Measurements from ENCODE around the gene PFN1.

Gene PFN1

DNA sequence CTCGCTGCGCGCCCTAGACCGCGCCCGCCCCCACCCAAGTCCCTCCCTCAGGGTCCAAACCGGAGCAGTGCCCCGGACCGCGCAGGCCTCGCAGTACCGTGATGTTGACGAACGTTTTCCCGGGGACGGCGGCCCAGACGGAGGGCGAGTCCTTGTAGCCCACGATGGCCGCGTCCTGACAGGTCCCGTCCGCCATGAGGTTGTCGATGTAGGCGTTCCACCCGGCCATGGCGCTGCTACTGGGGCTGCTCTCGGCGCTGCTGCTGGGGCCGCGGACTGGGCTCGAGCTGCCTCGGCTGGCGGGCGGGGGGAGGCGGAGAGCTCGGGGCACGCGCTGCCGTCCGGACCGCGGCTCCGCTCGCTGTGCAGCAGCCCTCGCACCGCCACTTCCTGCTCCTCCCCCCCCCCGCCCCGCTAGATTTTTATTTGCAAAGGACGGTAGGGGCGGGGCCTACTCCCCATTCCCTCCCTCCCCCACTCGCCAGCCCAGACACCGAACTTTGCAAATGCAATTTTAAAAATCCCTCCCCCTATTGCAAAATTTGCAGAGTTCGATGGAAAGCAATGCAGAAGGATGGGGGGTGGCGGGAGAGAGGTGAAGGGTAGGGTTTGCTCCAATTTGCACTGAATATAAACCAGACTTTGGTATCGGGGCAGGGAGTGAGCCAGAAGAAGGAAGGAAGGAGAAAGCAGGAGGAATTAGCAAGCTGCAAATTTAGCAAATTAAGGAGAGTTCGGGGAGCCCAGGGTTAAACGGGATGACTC is at the start of gene PFN1:
TSS of gene PFN1 (minus strand) at position 365 of the 765 bp plus-strand sequence. CDS start at position 229, 136 bp downstream.
- DNase-seq, result peak; percentile 95

DNA sequence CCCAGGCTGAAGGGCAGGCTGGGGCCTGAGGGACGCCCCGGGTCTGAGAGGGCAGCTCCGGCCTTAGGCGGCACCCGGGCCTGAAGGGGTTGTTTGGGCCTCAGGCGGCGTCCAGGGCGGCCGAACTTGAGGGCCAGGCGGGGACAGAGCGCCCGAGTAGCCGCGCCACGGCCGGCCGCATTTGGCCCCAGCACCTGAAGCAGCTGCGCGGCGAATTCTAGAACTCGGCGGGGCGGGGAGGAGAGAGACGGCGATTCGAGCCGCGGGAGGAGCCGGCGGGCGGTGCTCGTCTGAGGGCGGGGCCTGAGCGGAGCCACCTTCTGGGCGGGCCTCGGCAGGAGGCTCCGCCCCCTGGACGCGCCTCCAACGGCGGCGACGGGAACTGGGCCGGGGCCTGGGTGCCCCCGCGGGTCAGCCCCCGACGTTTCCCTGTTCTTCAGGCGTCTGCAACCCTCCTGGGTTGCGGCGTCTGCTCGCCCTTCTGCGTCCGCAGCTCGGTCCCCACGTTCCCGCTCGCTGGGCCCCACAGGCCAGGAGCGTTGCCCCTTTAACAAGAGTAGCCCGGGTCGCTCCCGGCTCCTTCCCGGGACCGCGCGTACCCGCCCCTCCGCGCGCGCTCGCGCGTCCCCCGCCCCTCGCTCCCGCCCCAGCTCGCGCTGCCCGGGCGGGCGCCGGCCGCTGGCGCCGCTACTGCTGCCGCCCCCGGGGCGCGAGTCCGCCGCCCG is 49.1 kb upstream of the PFN1 start, which contains the start of the genes INCA1 and KIF1C:
TSS of gene INCA1 (minus strand) at position 221 of the 725 bp plus-strand sequence. CDS start 3,085 bp downstream, outside the sequence.
TSS of gene KIF1C (plus strand) at position 649 of the 725 bp plus-strand sequence. CDS start 2,297 bp downstream, outside the sequence.
- peak; percentile 85 for DNase-seq

DNA sequence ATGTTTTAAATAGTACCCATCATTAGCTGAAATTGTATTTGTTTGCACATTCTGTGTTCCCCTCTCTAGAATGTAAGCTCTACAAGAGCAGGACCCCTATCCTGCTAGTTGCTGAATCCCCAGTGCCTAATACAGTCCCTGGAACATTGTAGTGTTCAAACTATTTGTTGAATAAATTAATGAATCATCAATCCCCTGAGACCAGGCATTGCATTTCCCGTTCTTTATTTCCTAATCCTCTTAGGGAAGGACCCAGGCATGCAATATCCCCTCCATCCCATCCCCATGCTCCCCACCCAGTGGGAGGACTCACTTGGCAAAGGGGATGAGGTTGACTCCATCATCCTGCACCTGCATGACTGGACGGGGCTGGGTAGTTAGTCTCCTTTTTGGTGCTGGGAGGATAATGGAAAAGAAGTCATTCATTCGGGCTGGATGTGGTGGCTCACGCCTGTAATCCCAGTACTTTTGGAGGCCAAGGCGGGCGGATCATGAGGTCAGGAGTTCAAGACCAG is 45.8 kb upstream of the PFN1 start:
- DNase-seq, result no peak

DNA sequence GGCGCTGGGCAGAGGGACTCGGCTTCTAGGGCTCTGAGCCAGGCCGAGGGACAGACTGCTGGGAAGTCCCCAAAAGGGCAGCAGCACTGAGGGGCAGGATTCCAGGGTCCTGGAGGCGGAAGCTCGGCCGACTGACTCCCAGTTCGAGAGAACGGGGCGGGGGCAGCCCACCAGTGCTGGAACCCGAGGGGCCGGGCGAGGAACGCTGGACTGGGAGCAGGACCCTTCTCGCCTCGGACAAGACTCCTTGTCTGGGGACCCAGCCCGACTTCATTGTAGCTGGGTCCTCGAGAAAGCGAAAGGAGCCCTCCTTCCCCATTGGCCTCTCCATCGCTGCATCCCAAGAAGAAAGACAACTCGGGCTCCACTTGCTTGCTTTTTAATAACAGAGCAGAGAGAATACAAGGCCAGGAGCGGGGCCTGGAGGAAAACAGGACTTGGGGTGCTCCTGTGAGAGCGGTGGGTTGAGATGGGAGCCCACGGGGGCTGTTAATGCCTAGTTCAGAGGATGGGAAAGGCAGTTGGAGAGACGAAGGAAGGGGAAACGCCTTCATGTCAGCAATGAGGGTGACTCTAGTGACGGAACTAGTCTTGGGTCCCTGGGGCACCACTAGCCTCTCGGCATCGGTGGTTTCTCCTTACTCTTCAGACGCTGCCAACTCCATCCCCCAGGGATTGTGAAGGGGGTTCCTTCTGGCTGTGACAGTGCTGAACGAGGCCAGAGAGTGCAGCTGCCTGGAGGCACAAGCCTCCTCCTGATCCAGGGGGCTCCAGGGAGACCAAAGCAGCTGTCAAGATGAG is 39.6 kb upstream of the PFN1 start:
- DNase-seq, result no peak

DNA sequence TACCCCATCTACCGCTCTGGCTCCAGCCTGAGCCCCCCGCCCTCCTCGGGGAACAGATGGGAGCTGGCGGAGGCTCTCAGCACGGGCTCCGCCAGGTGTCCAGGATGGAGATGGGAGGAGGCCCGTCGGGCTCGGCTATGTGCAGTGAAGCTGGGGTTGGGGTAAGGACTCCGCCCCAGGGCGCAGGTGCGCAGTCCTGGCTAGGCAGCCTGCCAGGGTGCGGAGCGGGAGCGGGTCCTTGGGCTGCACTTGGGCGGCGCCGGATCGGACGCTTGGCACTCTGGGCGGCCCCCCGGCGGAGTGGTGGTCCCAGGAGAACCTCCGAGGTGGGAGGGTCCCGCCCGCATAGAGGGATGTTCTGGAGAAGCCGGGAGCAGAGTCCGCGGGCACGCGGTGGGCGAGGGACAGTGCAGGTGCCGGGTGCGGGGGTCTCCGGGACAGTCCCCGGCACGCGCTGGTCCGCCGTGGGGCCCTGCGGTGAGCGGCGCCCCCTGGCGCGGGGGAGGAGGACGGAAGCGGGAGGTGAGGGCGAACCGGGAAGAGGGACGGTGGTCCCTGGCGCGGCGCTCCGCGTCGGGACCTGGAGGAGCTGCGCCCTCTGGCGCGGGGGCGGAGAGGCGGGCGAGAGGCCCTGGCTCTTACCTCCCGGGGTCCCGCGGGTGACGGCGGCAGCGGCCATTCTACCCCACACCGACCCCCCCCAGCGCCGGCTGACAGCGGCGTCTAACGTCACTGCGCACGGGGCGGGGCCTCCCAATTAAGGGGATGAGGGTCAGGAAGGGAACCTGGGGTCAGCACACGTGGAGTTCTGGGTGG is 38.8 kb upstream of the PFN1 start, which contains the start of gene CAMTA2:
TSS of gene CAMTA2 (minus strand) at position 725 of the 816 bp plus-strand sequence. CDS start 1,453 bp downstream, outside the sequence.
- peak; percentile 89 for DNase-seq

DNA sequence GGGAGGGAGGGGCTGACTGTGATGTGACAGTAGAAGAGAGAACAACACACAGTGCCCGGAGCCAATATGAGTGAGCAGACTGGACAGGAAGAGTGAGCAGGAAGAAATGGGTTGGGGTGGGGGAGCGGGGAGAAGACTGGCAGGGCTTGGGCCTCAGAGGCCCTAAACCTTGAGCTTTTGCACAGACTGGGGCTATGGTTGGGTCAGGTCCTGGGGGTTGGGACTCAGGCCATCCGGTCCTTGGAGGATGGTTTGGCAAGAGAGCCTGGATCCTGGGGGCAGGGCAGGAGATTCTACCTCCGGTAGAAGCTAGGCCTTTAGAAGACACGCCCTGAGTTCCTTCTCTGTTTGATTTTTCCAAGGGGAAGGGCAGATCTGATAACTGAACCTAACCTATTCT is 38.1 kb upstream of the PFN1 start:
- DNase-seq, result no peak

DNA sequence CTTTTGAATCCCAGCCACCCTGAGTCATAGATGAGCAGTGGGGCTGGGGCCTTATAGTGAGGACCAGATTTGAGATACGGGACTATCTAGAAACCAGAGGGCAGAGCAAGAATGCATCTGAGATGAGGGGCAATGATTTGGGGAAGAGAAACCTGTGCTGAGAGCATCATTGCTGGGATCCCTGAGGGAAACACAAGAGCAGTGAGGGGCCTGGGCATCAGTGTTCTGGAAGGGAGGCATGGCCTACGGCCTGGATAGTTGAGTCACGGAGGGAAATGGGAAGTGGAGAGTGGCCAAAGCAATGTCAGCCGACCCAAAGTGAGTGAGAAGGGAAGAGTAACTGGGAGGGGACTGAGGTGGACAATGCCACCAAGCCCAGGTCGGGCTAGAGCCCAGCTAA is 34.0 kb upstream of the PFN1 start:
- DNase-seq, result no peak

DNA sequence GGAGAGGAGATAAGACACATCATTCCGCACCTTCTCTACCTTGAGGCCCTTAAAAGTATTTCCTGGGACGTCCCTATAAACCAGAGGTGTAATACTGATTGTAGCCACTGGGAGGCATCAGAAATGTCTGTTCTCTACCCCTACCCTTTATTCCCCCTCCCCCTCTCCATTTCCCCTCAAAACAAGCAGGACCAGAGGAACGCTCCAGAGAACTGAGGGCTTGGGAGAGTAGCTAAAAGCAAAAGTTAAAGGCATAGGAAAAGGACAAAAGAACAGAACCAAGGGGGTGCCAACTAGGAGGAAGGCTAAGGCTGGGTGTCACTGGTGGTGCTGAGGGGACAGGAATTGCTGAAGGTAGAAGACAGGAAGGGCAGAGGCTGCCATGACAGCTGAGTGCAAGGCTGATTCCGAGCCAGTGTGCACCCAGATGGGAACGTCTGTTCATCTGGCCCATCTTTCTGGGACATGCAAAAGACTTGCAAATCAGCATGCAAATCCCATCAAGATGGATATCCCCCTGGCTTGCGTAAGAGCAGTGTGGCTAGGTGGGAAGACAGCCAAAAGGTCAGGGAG is 32.4 kb upstream of the PFN1 start:
- no peak for DNase-seq

DNA sequence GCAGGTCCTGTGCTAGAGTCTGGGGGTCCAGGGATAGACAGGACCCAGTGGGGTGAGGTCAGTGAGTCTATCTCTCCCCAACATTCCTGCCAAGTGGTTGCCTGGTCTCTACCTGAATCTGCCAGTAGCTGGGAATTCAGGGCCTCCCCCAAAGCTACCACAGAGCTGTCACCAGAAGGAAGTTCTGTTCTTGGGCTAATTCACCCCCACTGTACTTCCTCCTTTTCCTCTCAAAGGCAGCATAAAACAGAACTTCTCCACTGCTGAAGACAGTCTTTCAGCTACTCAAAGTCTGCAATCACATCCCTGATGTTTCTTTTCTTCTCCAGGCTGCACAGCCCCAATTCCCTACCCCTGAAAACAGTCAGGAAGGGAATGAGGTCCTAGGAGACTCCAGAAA is 30.4 kb upstream of the PFN1 start:
- no peak for DNase-seq

DNA sequence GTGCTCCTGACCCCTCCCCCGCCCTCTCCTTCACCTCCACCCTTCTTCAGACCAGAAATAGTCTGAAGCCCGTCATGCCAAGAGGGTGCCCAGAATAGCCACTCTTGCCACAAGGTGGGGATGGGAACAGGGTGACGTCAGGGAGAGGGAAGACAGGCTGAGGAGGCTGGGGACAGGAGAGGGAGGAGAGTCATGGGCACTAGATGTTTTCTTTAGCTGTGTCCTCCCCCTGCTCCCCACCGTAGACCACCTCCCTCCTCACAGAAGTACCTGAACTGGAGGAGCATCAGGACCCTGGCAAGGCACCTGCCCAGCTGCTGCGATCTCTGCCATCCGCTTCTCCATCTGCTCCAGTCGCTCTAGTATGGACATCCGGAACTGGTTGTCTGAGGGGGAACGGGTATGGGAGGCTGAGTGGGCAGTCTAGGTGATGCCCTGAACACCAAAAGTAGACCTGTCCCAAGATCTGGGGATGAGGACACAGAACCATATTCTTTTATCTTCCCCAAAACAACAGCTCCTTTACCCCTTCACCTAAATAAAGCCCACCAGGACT is 25.9 kb upstream of the PFN1 start:
- no peak for DNase-seq

DNA sequence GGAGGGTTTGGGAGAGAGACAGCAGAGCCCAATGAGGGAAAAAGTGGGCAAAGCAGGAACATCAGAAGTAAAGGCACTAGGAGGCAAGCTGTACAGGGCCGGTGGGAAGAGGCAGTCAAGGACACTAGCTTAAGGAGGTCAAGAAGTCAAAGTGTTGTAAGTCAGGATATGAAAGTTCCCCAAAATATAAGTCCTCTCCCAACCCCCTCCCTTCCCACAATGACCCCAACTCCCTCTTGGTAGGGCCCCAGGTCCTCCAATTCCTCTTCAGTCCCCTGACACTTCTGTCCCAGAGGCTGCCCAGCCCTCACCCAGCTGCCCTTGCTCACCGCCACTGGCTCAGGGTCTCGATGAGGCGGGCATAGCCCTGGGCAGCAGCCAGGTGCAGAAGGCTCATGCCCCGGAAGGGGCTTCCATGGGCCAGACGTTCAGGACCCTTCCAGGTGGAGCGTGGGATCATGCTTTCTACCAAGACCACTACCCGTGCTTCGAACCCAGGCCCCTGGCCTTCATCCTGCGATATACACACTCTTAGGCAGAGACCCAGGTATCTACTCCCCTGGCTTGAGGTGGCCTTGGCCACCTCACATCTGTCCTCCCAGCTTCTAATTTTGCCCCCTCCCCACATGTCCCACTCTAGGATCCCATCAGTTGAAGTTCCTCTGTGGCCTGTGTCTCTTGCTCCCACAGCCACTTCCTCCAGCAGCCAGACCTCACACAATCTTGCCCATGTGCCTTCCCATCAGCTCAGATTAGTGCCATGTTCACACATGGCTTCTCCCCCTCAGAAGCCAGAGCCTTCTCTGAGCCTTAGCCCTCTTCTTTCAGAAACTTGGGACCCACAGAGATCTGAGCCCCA is 25.2 kb upstream of the PFN1 start:
- DNase-seq, result no peak

DNA sequence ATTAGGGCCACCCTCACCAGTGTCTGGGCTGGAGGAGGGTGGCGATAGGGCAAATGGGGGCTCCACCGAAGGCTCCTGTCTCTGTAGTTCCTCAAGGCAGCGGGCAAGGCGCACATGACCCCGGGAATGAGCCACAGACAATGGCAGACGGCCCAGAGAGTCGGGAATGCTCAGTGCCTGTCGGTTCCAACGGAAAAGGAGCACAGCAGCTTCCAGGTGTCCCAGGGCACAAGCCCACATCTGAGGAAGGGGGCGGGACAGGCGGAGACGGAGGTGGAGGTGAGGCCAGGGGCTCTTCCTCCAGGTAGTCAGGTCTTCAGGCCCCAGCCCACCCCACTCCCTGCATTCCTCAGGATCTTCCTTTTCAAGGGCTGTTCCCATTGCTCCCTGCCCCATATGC is 24.4 kb upstream of the PFN1 start:
- no peak for DNase-seq

DNA sequence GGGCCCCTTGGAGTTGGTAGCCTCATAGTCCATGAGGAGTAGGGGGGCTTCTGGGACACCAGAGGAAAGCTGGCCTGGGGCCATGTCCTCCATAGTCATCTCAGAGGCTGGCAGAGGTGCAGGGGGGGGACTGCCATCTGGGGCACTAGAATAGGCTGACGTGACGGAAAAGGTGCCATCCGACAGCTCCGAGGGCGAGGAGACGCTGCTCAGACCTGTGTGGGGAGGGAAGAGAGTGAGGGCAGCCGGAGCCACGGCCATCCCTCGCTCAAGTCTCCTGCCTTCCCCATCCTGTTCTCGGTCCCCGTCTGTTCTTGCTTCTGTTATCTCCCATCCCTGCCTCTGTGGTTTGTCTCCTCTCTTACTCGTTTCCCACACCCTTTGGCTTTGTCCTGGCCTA is 24.0 kb upstream of the PFN1 start:
- DNase-seq, result no peak

DNA sequence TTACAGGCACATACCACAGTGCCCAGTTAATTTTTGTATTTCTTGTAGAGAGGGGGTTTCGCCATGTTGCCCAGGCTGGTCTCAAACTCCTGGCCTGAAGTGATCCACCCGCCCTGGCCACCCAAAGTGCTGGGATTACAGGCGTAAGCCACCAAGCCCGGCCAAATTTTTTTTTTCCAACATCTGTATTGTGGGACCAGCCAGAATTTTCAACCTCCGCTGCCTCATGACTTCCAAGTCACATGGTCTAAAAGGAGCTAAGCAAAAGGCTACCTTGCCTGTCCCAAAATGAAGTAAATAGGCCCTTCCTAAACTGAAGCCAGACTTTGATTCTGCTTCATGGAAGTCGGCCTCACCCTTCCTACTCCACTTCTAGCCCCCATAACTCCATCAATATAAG is 23.5 kb upstream of the PFN1 start:
- no peak for DNase-seq

DNA sequence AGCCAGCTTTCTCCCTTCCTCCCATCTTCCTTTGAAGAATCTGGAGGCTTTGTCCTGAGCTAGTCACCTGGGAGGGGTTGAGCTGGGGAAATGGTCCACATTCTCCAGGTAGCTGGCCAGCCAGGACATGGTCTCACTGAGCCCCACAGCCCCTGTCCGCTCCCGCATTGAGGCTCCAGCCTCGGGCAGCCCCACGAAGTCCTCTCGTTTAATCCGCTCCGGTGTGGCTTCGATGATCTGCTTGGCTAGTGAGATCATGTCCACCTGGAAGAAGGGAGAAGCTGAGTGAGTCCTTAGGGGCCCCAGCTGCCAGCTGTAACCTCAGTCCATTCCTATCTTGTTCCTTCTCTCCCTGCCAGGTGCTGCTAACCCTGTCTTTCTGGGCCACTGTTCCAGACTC is 21.9 kb upstream of the PFN1 start:
- DNase-seq, result no peak

DNA sequence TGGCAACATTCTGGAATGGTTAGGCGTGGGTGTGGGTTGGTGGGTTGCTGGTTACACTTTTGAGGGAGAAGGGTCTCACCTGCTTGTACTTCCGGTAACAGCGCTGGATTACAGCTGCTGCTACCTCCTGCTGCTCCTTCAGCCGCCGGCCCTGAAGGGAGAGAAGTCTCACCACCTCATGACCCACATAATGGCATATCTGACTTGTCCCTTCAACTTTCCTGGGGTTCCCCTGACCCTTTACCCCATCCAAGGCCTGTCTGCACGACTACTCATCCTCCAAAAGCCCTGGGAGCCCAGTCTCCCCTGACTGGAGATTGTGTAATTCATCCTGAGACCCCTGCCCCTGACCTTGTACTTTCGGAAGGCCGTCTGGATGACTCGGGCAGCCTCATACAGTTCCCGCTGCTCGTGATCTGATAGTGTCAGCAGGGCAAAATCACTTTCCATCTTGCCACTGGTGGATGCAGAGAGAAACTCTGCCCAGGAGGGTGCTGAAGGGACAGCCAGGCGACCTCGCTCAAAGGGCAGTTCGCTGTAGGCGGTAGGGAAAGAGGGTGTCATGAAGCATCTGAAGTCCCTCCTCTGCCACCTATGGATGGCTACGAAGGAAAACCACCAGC is 21.3 kb upstream of the PFN1 start:
- DNase-seq, result peak; percentile 63

DNA sequence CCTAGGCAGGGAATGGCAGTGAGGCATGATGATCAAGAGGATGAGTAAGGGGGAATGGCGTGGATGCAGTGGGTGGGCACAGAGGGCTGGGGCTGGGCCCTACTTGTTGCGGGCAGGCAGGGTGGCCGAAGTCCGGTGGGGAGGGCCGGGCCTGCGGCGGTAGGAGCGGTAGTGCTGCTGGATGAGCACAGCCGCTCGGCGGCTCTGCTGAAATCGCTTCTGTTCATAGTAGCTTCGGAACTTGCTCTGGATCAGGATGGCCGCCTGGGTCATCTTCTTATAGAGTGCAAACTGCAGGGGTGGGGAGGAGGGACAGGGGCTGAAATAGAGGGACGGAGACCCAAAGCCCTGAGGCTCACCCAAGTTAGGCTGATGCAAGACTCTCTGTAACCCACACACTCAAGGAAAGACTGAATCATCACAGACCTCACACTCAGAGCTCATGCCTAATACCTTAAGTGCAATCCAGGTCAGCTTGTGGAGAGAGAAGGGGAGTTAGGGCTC is 20.8 kb upstream of the PFN1 start:
- peak; percentile 63 for DNase-seq

DNA sequence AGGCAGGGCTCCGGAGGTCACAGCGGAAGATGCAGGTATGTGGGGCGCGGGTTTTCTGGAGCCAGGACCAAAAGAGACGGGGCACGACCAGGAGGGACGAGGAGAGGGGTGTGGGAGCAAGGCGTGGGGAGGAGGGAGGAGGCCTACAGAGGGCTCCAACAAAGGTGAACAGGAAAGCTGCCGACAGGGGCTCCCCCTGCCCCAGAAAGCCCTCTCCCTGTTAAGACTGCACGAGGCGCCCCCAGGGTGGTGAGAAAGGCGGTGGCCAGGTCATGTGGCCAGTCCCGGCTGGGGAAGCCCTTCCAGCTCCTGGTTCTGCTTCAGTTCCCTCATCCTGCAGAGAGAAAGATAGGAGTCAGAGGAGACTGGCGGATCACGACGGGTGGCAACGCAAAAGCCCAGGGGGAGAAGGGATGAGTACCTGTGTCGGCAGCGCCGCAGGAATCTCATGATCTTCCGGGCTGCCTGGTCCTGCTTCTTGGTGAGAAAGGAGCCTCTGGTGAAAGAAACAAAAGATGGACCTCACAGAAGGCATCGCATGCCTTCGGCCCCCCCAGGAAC is 20.2 kb upstream of the PFN1 start:
- peak; percentile 53 for DNase-seq

Measured in stimulated activated naive CD4-positive, alpha-beta T cell treated with Interleukin-2 at 50 U/mL for 16 hours (primary cell).